RWPE1 (cell line): Measurements from ENCODE around the gene NSUN4.
"Not testable (repeated sequence)": the region's sequence is repeated elsewhere in the genome, so short reads cannot be mapped to it uniquely, and the experiment has no call there.

Experiments
- CTCF ChIA-PET: fragments of 350-600 bp; sonication (Branson Sonifier 250); formaldehyde crosslinking; extraction: SDS; loops from one replicate; lab custom pipeline; 2021; lab: Yijun Ruan, JAX
- POLR2A ChIA-PET: fragments of 400-600 bp; formaldehyde crosslinking; extraction: SDS; loops from one replicate; lab custom pipeline; 2020; ENCODE audit warnings: antibody characterized with exemption; ENCODE audit not compliant: low non-redundant PET; lab: Yijun Ruan, JAX
- DNase-seq: peaks from one replicate; pipeline ENCODE4 v3.0.0; 2012; ENCODE audit warnings: low spot score
- H3K27ac ChIP-seq: fragments of 450-650 bp; 2 replicates; pipeline ENCODE4 v1.5.1; 2017
- CTCF ChIP-seq: fragments of 450-650 bp; conservative IDR thresholded peaks from 2 replicates; pipeline ENCODE4 v1.5.1; 2017; ENCODE audit warnings: low read depth, mild to moderate bottlenecking

Gene NSUN4

GRCh38 chr1:46309401-46310159 lies 31.0 kb upstream of the NSUN4 start:
- no peak overlapping the region for H3K27ac ChIP-seq
- ChIA-PET CTCF (interaction anchor here (0.6 to 1.2 kb wide), 2 partner anchors 21 to 23 kb away, joined by 3 to 4 read pairs; no protein-coding TSS in a partner anchor), POLR2A (no interaction called here)
- no peak for DNase-seq
- no peak for TF ChIP-seq CTCF

- POLR2A ChIA-PET, result no interaction called here
- CTCF ChIA-PET, result no interaction called here
- TF ChIP-seq CTCF, result no peak
- DNase-seq, result no peak
- no peak overlapping the region for H3K27ac ChIP-seq
Observed at GRCh38 chr1:46310321-46310720, 30.3 kb upstream of the NSUN4 start.

- no peak for TF ChIP-seq CTCF
- DNase-seq, result peak; percentile 23
- ChIA-PET CTCF (no interaction called here), POLR2A (interaction anchor here (0.6 kb wide), 1 partner anchor 20 kb away, joined by 3 read pairs; no protein-coding TSS in a partner anchor)
- H3K27ac ChIP-seq, result peak overlapping the region; percentile 61; the same call in 1 of the 2 replicates
Observed at GRCh38 chr1:46315669-46316403, 24.8 kb upstream of the NSUN4 start.

GRCh38 chr1:46317323-46317722 lies 23.3 kb upstream of the NSUN4 start:
- ChIA-PET POLR2A (no interaction called here), CTCF (interaction anchor here (0.6 kb wide), 1 partner anchor 10 kb away, joined by 5 read pairs; no protein-coding TSS in a partner anchor)
- TF ChIP-seq CTCF, result no peak

GRCh38 chr1:46319301-46319700 lies 21.3 kb upstream of the NSUN4 start:
- DNase-seq, CTCF ChIA-PET, POLR2A ChIA-PET: not testable (repeated sequence)
- H3K27ac ChIP-seq, result 0 out of 2 replicates have a peak overlapping the region, but pooled peaks have one; percentile 5

More at GRCh38 chr1:46317323-46317722, 23.3 kb upstream of the NSUN4 start:
- no peak overlapping the region for H3K27ac ChIP-seq
- DNase-seq, result no peak

- CTCF ChIA-PET, result interaction anchor here (0.6 kb wide), 1 partner anchor 24 kb away, joined by 3 read pairs; no protein-coding TSS in a partner anchor
- POLR2A ChIA-PET, DNase-seq, H3K27ac ChIP-seq: not testable (repeated sequence)
Observed at GRCh38 chr1:46319960-46320914, 20.4 kb upstream of the NSUN4 start.

- CTCF ChIA-PET, DNase-seq, POLR2A ChIA-PET, H3K27ac ChIP-seq: not testable (repeated sequence)
Observed at GRCh38 chr1:46322191-46322590, 18.4 kb upstream of the NSUN4 start.

- POLR2A ChIA-PET, result not testable (repeated sequence)
Observed at GRCh38 chr1:46325285-46326076, 15.1 kb upstream of the NSUN4 start.

GRCh38 chr1:46328182-46328581 lies 12.4 kb upstream of the NSUN4 start:
- DNase-seq, CTCF ChIA-PET, POLR2A ChIA-PET, H3K27ac ChIP-seq: not testable (repeated sequence)

More at GRCh38 chr1:46325285-46326076, 15.1 kb upstream of the NSUN4 start:
- CTCF ChIA-PET, DNase-seq: not testable (repeated sequence)
- peak overlapping the region; percentile 47 for H3K27ac ChIP-seq

- DNase-seq, H3K27ac ChIP-seq, CTCF ChIA-PET, POLR2A ChIA-PET: not testable (repeated sequence)
Observed at GRCh38 chr1:46329807-46330206, 10.8 kb upstream of the NSUN4 start.
